Measurements from ENCODE around the gene SFTPB. TPM values are rescaled to one million over a fixed set of nuclear protein-coding genes. Genes with fewer than 3 reads are reported as not detected.

SFTPB gene
- total RNA-seq, 1 donor from 2014 or later: not detected

- Histone ChIP-seq H3K27ac (no peak overlapping the region), H3K36me3 (no peaks in the 10 kb centered on the region), H3K4me3 (no peak overlapping the region), H3K4me1 (peaks cover 12% of the 10 kb centered on the region), H3K9me3 (no peaks in the 10 kb centered on the region), H3K27me3 (no peaks in the 10 kb centered on the region)
- TF ChIP-seq POLR2AphosphoS5 (IDR thresholded peaks at IDR 0.05; ENCODE audit: insufficient read depth in 1 of 2, low read depth in 1 of 2): peak in 1 of 2 donors; percentile 10
- TF ChIP-seq CTCF (IDR thresholded peaks at IDR 0.05): no peak
- no peak for DNase-seq (ENCODE audit: extremely low spot score in 2 of 2)
- intact Hi-C loops (cut with DNase I): loop anchor here (1.0 kb wide), 1 partner anchor 47 kb away; no protein-coding TSS in a partner anchor
These were observed 13.4 kb upstream of the SFTPB start for GRCh38 chr2:85681372-85681763.

- Histone ChIP-seq H3K9me3 (no peaks in the 10 kb centered on the region), H3K27ac (no peak overlapping the region), H3K4me3 (no peak overlapping the region), H3K4me1 (peaks cover 12% of the 10 kb centered on the region), H3K27me3 (no peaks in the 10 kb centered on the region), H3K36me3 (no peaks in the 10 kb centered on the region)
- intact Hi-C loops (cut with DNase I): loop anchor here (1.0 kb wide), 1 partner anchor 47 kb away; no protein-coding TSS in a partner anchor
- no peak for TF ChIP-seq POLR2AphosphoS5 (IDR thresholded peaks at IDR 0.05; ENCODE audit: insufficient read depth in 1 of 2, low read depth in 1 of 2)
- no peak for TF ChIP-seq POLR2A (IDR thresholded peaks at IDR 0.05)
- TF ChIP-seq CTCF (IDR thresholded peaks at IDR 0.05): no peak
- no peak for DNase-seq (ENCODE audit: extremely low spot score in 2 of 2)
These were observed 12.8 kb upstream of the SFTPB start for GRCh38 chr2:85680707-85681371.

GRCh38 chr2:85678794-85679672 is 11.0 kb upstream of the SFTPB start:
- Histone ChIP-seq H3K27me3 (no peaks in the 10 kb centered on the region), H3K4me1 (peaks cover 12% of the 10 kb centered on the region), H3K27ac (no peak overlapping the region), H3K36me3 (no peaks in the 10 kb centered on the region), H3K9me3 (no peaks in the 10 kb centered on the region), H3K4me3 (no peak overlapping the region)
- intact Hi-C loops (cut with DNase I): no loop called here
- no peak for DNase-seq (ENCODE audit: extremely low spot score in 2 of 2)
- TF ChIP-seq POLR2A (IDR thresholded peaks at IDR 0.05) (no peak), POLR2AphosphoS5 (IDR thresholded peaks at IDR 0.05; ENCODE audit: insufficient read depth in 1 of 2, low read depth in 1 of 2) (no peak), CTCF (IDR thresholded peaks at IDR 0.05) (peak; percentile 74 to 93 (median 88))

- DNase-seq (ENCODE audit: extremely low spot score in 2 of 2): no peak
- Histone ChIP-seq H3K36me3 (no peaks in the 10 kb centered on the region), H3K27ac (no peak overlapping the region), H3K27me3 (no peaks in the 10 kb centered on the region), H3K9me3 (no peaks in the 10 kb centered on the region), H3K4me3 (no peak overlapping the region), H3K4me1 (peaks cover 12% of the 10 kb centered on the region)
- TF ChIP-seq POLR2A (IDR thresholded peaks at IDR 0.05) (no peak), CTCF (IDR thresholded peaks at IDR 0.05) (no peak), POLR2AphosphoS5 (IDR thresholded peaks at IDR 0.05; ENCODE audit: insufficient read depth in 1 of 2, low read depth in 1 of 2) (no peak)
- intact Hi-C loops (cut with DNase I): no loop called here
These were observed 10.4 kb upstream of the SFTPB start for GRCh38 chr2:85678377-85678776.

All from vagina (tissue), 2 donors.